LNCAP (cell line): ENCODE data around the gene MMP23B.

Experiments used
- CTCF ChIP-seq: fragments of 450-650 bp; IDR thresholded peaks from 2 replicates; pipeline ENCODE4 v1.5.1; 2017; ENCODE audit warnings: mild to moderate bottlenecking

The MMP23B gene

GRCh38 chr1:1672181-1672965 lies 40.4 kb downstream of the MMP23B start:
- TF ChIP-seq CTCF: no peak

GRCh38 chr1:1677718-1678580 lies 46.0 kb downstream of the MMP23B start:
- no peak for TF ChIP-seq CTCF

- TF ChIP-seq CTCF: peak; percentile 71
Observed at GRCh38 chr1:1678581-1679380, 46.8 kb downstream of the MMP23B start.

GRCh38 chr1:1680031-1680911 lies 48.3 kb downstream of the MMP23B start:
- TF ChIP-seq CTCF: no peak

GRCh38 chr1:1680912-1681273 lies 48.9 kb downstream of the MMP23B start:
- no peak for TF ChIP-seq CTCF

GRCh38 chr1:1683104-1683905 lies 51.3 kb downstream of the MMP23B start:
- TF ChIP-seq CTCF: no peak
